ENCODE results near the gene INTS4. TPM values are rescaled to one million over a fixed set of nuclear protein-coding genes. Genes with fewer than 3 reads are reported as not detected.
"Not testable (repeated sequence)": the region's sequence is repeated elsewhere in the genome, so short reads cannot be mapped to it uniquely, and the experiment has no call there.

INTS4 gene
- total RNA-seq, 4 donors from 2014 or later, result 18.8 to 73.9 (median 26.4) TPM

GRCh38 chr11:77868744-77869143, 125.7 kb downstream of the INTS4 start:
- Histone ChIP-seq H3K27ac (no peak overlapping the region), H3K4me3 (no peak overlapping the region), H3K9me3 (no peaks in the 10 kb centered on the region), H3K36me3 (peaks cover 37% of the 10 kb centered on the region), H3K27me3 (no peaks in the 10 kb centered on the region), H3K4me1 (peaks cover 2% of the 10 kb centered on the region)
- TF ChIP-seq EP300 (IDR thresholded peaks at IDR 0.05) (no peak), POLR2AphosphoS5 (IDR thresholded peaks at IDR 0.05) (no peak), POLR2A (IDR thresholded peaks at IDR 0.05) (no peak)
- TF ChIP-seq, protein P1, sequence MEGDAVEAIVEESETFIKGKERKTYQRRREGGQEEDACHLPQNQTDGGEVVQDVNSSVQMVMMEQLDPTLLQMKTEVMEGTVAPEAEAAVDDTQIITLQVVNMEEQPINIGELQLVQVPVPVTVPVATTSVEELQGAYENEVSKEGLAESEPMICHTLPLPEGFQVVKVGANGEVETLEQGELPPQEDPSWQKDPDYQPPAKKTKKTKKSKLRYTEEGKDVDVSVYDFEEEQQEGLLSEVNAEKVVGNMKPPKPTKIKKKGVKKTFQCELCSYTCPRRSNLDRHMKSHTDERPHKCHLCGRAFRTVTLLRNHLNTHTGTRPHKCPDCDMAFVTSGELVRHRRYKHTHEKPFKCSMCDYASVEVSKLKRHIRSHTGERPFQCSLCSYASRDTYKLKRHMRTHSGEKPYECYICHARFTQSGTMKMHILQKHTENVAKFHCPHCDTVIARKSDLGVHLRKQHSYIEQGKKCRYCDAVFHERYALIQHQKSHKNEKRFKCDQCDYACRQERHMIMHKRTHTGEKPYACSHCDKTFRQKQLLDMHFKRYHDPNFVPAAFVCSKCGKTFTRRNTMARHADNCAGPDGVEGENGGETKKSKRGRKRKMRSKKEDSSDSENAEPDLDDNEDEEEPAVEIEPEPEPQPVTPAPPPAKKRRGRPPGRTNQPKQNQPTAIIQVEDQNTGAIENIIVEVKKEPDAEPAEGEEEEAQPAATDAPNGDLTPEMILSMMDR (IDR thresholded peaks at IDR 0.05), result no peak
- WGBS, result 93% methylated on average over 4 of the region's 4 CpGs
- no peak for DNase-seq (ENCODE audit: low spot score in 2 of 2)

- no peak for DNase-seq (ENCODE audit: low spot score in 2 of 2)
- H3K9me3 ChIP-seq, result no peaks in the 10 kb centered on the region
- TF ChIP-seq, protein P1 (IDR thresholded peaks at IDR 0.05), result no peak
- no peak for TF ChIP-seq EP300 (IDR thresholded peaks at IDR 0.05)
- no peaks in the 10 kb centered on the region for H3K27me3 ChIP-seq
- no peak overlapping the region for H3K4me3 ChIP-seq
- no peak overlapping the region for H3K27ac ChIP-seq
- H3K36me3 ChIP-seq, result peaks cover 27% of the 10 kb centered on the region
- 94% methylated on average over 1 of the region's 1 CpG for WGBS
- H3K4me1 ChIP-seq, result peaks cover 2% of the 10 kb centered on the region
Observed at GRCh38 chr11:77866336-77866735, 128.1 kb downstream of the INTS4 start.

- TF ChIP-seq POLR2A (IDR thresholded peaks at IDR 0.05) (no peak), POLR2AphosphoS5 (IDR thresholded peaks at IDR 0.05) (no peak), EP300 (IDR thresholded peaks at IDR 0.05) (no peak)
- TF ChIP-seq, protein P1 (IDR thresholded peaks at IDR 0.05), result no peak
- DNase-seq (ENCODE audit: low spot score in 2 of 2), result no peak
- no peak overlapping the region for H3K4me3 ChIP-seq
- no peaks in the 10 kb centered on the region for H3K27me3 ChIP-seq
- H3K4me1 ChIP-seq, result peaks cover 2% of the 10 kb centered on the region
- no peak overlapping the region for H3K27ac ChIP-seq
- H3K36me3 ChIP-seq, result peaks cover 24% of the 10 kb centered on the region
- no peaks in the 10 kb centered on the region for H3K9me3 ChIP-seq
- 55% methylated on average over 1 of the region's 1 CpG for WGBS
Observed at GRCh38 chr11:77865805-77866204, 128.7 kb downstream of the INTS4 start.

- WGBS, result 94% methylated on average over 10 of the region's 10 CpGs
- H3K27ac ChIP-seq; H3K9me3 ChIP-seq; H3K4me3 ChIP-seq; H3K27me3 ChIP-seq; H3K4me1 ChIP-seq; DNase-seq (ENCODE audit: low spot score in 2 of 2): not testable (repeated sequence)
- peaks cover 18% of the 10 kb centered on the region for H3K36me3 ChIP-seq
Observed at GRCh38 chr11:77861444-77861843, 133.0 kb downstream of the INTS4 start.

DNA sequence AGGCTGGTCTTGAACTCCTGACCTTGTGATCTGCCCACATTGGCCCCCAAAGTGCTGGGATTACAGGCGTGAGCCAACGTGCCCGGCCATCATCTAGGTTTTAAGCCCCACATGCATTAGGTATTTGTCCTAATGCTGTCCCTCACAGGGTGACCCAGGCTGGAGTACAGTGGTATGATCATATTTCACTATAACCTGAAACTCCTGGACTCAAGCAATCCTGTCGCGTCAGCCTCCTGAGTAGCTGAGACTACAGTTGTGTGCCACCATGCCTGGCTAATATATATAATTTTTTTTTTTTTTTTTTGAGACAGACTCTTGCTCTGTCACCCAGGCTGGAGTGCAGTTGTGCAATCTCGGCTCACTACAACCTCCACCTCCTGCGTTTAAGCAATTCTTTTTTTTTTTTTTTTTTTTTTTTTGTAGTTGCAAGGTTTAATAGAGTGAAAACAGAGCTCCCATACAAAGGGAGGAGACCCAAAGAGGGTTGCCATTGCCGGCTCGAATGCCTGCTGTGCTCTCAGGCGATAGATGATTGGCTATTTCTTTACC, 136.5 kb downstream of the INTS4 start:
- not testable (repeated sequence) for H3K4me1 ChIP-seq; H3K4me3 ChIP-seq; DNase-seq (ENCODE audit: low spot score in 2 of 2); H3K27me3 ChIP-seq; H3K27ac ChIP-seq
- Histone ChIP-seq H3K9me3 (peaks cover 10% of the 10 kb centered on the region), H3K36me3 (peaks cover 43% of the 10 kb centered on the region)
- WGBS, result 93% methylated on average over 10 of the region's 10 CpGs

DNA sequence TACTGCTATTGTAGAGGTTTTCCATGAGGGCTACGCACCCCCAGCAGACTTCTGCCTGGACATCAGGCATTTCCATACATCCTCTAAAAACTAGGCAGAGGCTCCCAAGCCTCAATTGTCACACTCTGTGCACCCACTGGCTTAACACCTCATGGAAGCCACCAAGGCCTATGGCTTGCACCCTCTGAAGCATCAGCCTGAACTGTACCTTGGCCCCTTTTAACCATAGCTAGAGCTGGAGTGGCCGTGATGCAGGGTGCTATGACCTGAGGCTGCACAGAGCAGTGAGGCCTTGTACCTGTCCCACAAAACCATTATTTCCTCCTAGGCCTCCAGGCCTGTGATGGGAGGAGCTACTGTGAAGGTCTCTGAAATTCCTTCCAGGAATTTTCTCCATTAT, 139.6 kb downstream of the INTS4 start:
- Histone ChIP-seq H3K36me3 (peaks cover 56% of the 10 kb centered on the region), H3K27me3 (no peaks in the 10 kb centered on the region), H3K9me3 (peaks cover 10% of the 10 kb centered on the region), H3K27ac (no peak overlapping the region), H3K4me3 (no peak overlapping the region), H3K4me1 (no peaks in the 10 kb centered on the region)
- 82% methylated on average over 2 of the region's 2 CpGs for WGBS
- TF ChIP-seq POLR2A (IDR thresholded peaks at IDR 0.05) (no peak), POLR2AphosphoS5 (IDR thresholded peaks at IDR 0.05) (no peak), EP300 (IDR thresholded peaks at IDR 0.05) (no peak)
- TF ChIP-seq, protein P1 (IDR thresholded peaks at IDR 0.05), result no peak
- no peak for DNase-seq (ENCODE audit: low spot score in 2 of 2)
